A549 (cell line): Measurements from ENCODE around the gene MCTP1. TPM values are rescaled to one million over a fixed set of nuclear protein-coding genes. Genes with fewer than 3 reads are reported as not detected.

Experiments
- ATAC-seq, 2 experiments: fragments of 200-7000 bp in 1 of 2; fragments of >200 bp in 1 of 2; cut with Nextera tagmentation in 1 of 2; cut with Tn5 transposase in 1 of 2; 3 replicates each; pipeline versions ENCODE4 v1.8.0 to v1.9.1; 2018 to 2020; ENCODE audit warnings: mild to moderate bottlenecking in 1 of 2, moderate library complexity in 1 of 2
- CTCF ChIA-PET: fragments of 300-600 bp; sonication (Branson Sonifier 250); formaldehyde crosslinking; extraction: SDS; loops from one replicate; lab custom pipeline; 2021; ENCODE audit warnings: antibody characterized with exemption, inconsistent platforms; lab: Yijun Ruan, JAX
- POLR2A ChIA-PET: fragments of 350-600 bp; formaldehyde crosslinking; extraction: SDS; loops from one replicate; lab custom pipeline; 2021; ENCODE audit warnings: antibody characterized with exemption, inconsistent platforms; lab: Yijun Ruan, JAX
- DNase-seq, 2 experiments: peaks; one replicate each; pipeline versions ENCODE4 v3.0.0 to v3.0.0-alpha.2; 2011 to 2016; ENCODE audit warnings: low read depth in 1 of 2, low spot score in 1 of 2
- FAIRE-seq: peaks from 2 replicates; lab custom pipeline; 2011; peaks lifted over from hg19 to GRCh38; lab: Jason Lieb, UNC
- H3K27ac ChIP-seq, 2 experiments: fragments of >200 bp; sonication (Bioruptor Twin); formaldehyde crosslinking; 3 replicates each; pipeline ENCODE4 v1.5.1; 2016 to 2017
- H3K4me1 ChIP-seq: fragments of >200 bp; sonication (Bioruptor Twin); formaldehyde crosslinking; 3 replicates; pipeline ENCODE4 v1.6.1; 2016
- H3K4me2 ChIP-seq: fragments of >200 bp; sonication (Bioruptor Twin); formaldehyde crosslinking; 3 replicates; pipeline ENCODE4 v1.6.1; 2016
- H3K4me3 ChIP-seq: fragments of >200 bp; sonication (Bioruptor Twin); formaldehyde crosslinking; 3 replicates; pipeline ENCODE4 v1.5.1; 2016
- H3K9me3 ChIP-seq: fragments of >200 bp; sonication (Bioruptor Twin); formaldehyde crosslinking; 3 replicates; pipeline ENCODE4 v1.6.1; 2016
- BCL3 ChIP-seq: fragments of >200 bp; sonication (Bioruptor Twin); formaldehyde crosslinking; IDR thresholded peaks from 3 replicates; pipeline ENCODE4 v1.6.1; 2016
- CBX2 ChIP-seq: fragments of 200-600 bp; sonication (generic); IDR thresholded peaks from 2 replicates; pipeline ENCODE4 v1.6.1; 2016; ENCODE audit warnings: low read depth, mild to moderate bottlenecking, borderline replicate concordance
- CBX8 ChIP-seq: fragments of 200-600 bp; sonication (generic); IDR thresholded peaks from 2 replicates; pipeline ENCODE4 v1.6.1; 2016
- CHD4 ChIP-seq: fragments of 200-600 bp; sonication (generic); IDR thresholded peaks from 2 replicates; pipeline ENCODE4 v1.6.1; 2016; ENCODE audit warnings: antibody characterized with exemption, mild to moderate bottlenecking, borderline replicate concordance
- EHF ChIP-seq: fragments of 250-450 bp; sonication (Bioruptor Pico); IDR thresholded peaks from 2 replicates; pipeline ENCODE4 v1.5.0; 2020; ENCODE audit warnings: mild to moderate bottlenecking
- EHMT2 ChIP-seq: fragments of 200-600 bp; sonication (generic); IDR thresholded peaks from 2 replicates; pipeline ENCODE4 v1.6.1; 2016; ENCODE audit warnings: antibody characterized with exemption, low read depth, mild to moderate bottlenecking, moderate library complexity
- FOSB ChIP-seq: fragments of 250-450 bp; sonication (Bioruptor Pico); IDR thresholded peaks from 2 replicates; pipeline ENCODE4 v1.5.0; 2020; ENCODE audit warnings: mild to moderate bottlenecking, moderate library complexity
- FOSL2 ChIP-seq, 2 experiments: fragments of 450-650 bp in 1 of 2; fragments of >200 bp in 1 of 2; sonication (Bioruptor Twin) in 1 of 2; formaldehyde crosslinking; IDR thresholded peaks; 2 replicates each; pipeline versions ENCODE4 v1.5.0 to v1.6.1; 2016 to 2020; ENCODE audit warnings: mild to moderate bottlenecking in 1 of 2, moderate library complexity in 1 of 2
- FOXS1 ChIP-seq: fragments of 250-450 bp; sonication (Bioruptor Pico); IDR thresholded peaks from 2 replicates; pipeline ENCODE4 v1.5.0; 2020; ENCODE audit warnings: mild to moderate bottlenecking, moderate library complexity
- HES2 ChIP-seq: fragments of >200 bp; sonication (Bioruptor Twin); formaldehyde crosslinking; IDR thresholded peaks from 2 replicates; pipeline ENCODE4 v1.6.1; 2016
- HEYL ChIP-seq: fragments of 250-450 bp; sonication (Bioruptor Pico); IDR thresholded peaks from 2 replicates; pipeline ENCODE4 v1.8.0; 2021; ENCODE audit warnings: mild to moderate bottlenecking, moderate library complexity
- HMGXB4 ChIP-seq: fragments of 250-450 bp; sonication (Bioruptor Pico); IDR thresholded peaks from 2 replicates; pipeline ENCODE4 v1.5.0; 2021; ENCODE audit warnings: mild to moderate bottlenecking, moderate library complexity, borderline replicate concordance
- HOXB13 ChIP-seq: fragments of 250-450 bp; sonication (Bioruptor Pico); IDR thresholded peaks from 2 replicates; pipeline ENCODE4 v1.5.0; 2020; ENCODE audit warnings: low read depth, mild to moderate bottlenecking, moderate library complexity
- JUN ChIP-seq, 2 experiments: fragments of >200 bp; sonication (Bioruptor Twin); formaldehyde crosslinking; IDR thresholded peaks; 2 replicates in 1 of 2; 3 replicates in 1 of 2; pipeline ENCODE4 v1.6.1; 2016 to 2017
- JUNB ChIP-seq: fragments of >200 bp; sonication (Bioruptor Twin); formaldehyde crosslinking; IDR thresholded peaks from 2 replicates; pipeline ENCODE4 v1.6.1; 2016
- KDM1A ChIP-seq: fragments of 200-600 bp; sonication (generic); IDR thresholded peaks from 2 replicates; pipeline ENCODE4 v1.6.1; 2016; ENCODE audit warnings: low read depth, mild to moderate bottlenecking
- KDM5A ChIP-seq: fragments of 200-600 bp; sonication (generic); IDR thresholded peaks from 2 replicates; pipeline ENCODE4 v1.6.1; 2016; ENCODE audit warnings: antibody characterized with exemption, mild to moderate bottlenecking
- MYC ChIP-seq: IDR thresholded peaks from 2 replicates; pipeline ENCODE4 v1.6.1; 2012; ENCODE audit warnings: mild to moderate bottlenecking, inconsistent platforms, low read length, improper control_type of control experiment, borderline replicate concordance
- NFE2L2 ChIP-seq: fragments of 150-350 bp; conservative IDR thresholded peaks from 2 replicates; pipeline ENCODE4 v1.6.1; 2014; ENCODE audit warnings: low read length
- NR3C1 ChIP-seq: fragments of >200 bp; sonication (Bioruptor Twin); formaldehyde crosslinking; IDR thresholded peaks from 3 replicates; pipeline ENCODE4 v1.6.1; 2017
- PBX3 ChIP-seq: IDR thresholded peaks from 2 replicates; pipeline ENCODE4 v1.6.1; 2012
- POLR2A ChIP-seq: IDR thresholded peaks from 2 replicates; pipeline ENCODE4 v1.6.1; 2012; ENCODE audit warnings: mild to moderate bottlenecking, low read length
- POLR2AphosphoS2 ChIP-seq: conservative IDR thresholded peaks from 2 replicates; pipeline ENCODE4 v1.6.1; 2012; ENCODE audit warnings: low read length, improper control_type of control experiment, inconsistent platforms
- RCOR1 ChIP-seq: fragments of 150-350 bp; IDR thresholded peaks from 2 replicates; pipeline ENCODE4 v1.6.1; 2014; ENCODE audit warnings: antibody characterized with exemption, low read length, low read depth
- RNF2 ChIP-seq: fragments of 200-600 bp; sonication (generic); IDR thresholded peaks from 2 replicates; pipeline ENCODE4 v1.6.1; 2016; ENCODE audit warnings: low read depth, mild to moderate bottlenecking, antibody characterized with exemption, moderate library complexity, borderline replicate concordance
- SREBF2 ChIP-seq: fragments of 450-650 bp; IDR thresholded peaks from 2 replicates; pipeline ENCODE4 v1.6.1; 2014; ENCODE audit warnings: mild to moderate bottlenecking, moderate library complexity
- USF2 ChIP-seq: fragments of 450-650 bp; IDR thresholded peaks from 2 replicates; pipeline ENCODE4 v1.6.1; 2014; ENCODE audit warnings: antibody characterized with exemption
- ZNF302 ChIP-seq: fragments of 250-450 bp; sonication (Bioruptor Pico); IDR thresholded peaks from 2 replicates; pipeline ENCODE4 v1.9.0; 2021; ENCODE audit warnings: inconsistent platforms, mild to moderate bottlenecking, moderate library complexity
- ZSCAN20 ChIP-seq: fragments of 250-450 bp; sonication (Bioruptor Pico); IDR thresholded peaks from 2 replicates; pipeline ENCODE4 v1.8.0; 2022; ENCODE audit warnings: mild to moderate bottlenecking, moderate library complexity
- WGBS: methylation state at CpG from one replicate; pipeline ENCODE4 v1.1.6; 2017; ENCODE audit errors: missing lambda C conversion rate; 5-methylcytosine and 5-hydroxymethylcytosine counted together
- polyA plus RNA-seq, 4 experiments: library from polyadenylated mRNA; depleted of rRNA in 3 of 4; stranded (reverse); fragments of >200 nt; fragmentation: RNase III in 1 of 4; extraction: RNeasy Plus Mini Kit Qiagen cat#74134 plus additional on column Dnase treatment in 1 of 4; gene quantifications; 2 replicates in 3 of 4; 3 replicates in 1 of 4; pipeline ENCODE4 v1.2.3, GENCODE V29; 2011 to 2017

The MCTP1 gene
- polyA plus RNA-seq, 2 of the 4 experiments (the other 2 are of a cell fraction), result 5.4 to 6.9 TPM

GRCh38 chr5:94690778-94691177 is 594.1 kb downstream of the MCTP1 start:
- H3K4me1 ChIP-seq, result peaks cover 11% of the 10 kb centered on the region; the same call in 2 of the 3 replicates
- H3K4me3 ChIP-seq, result no peak overlapping the region
- ATAC-seq, result no peak
- no peak for TF ChIP-seq BCL3
- TF ChIP-seq JUNB, result no peak
- no peak for TF ChIP-seq HOXB13
- TF ChIP-seq, all 56 proteins: peak for 0
- no peaks in the 10 kb centered on the region for H3K9me3 ChIP-seq
- H3K27ac ChIP-seq, result no peak overlapping the region
- ChIA-PET CTCF (interaction anchor here (1.2 kb wide), 1 partner anchor 1083 kb away, joined by 4 read pairs; no protein-coding TSS in a partner anchor), POLR2A (no interaction called here)
- WGBS, result 73% methylated on average over 2 of the region's 2 CpGs
- H3K4me2 ChIP-seq, result no peak overlapping the region
- no peak for FAIRE-seq
- DNase-seq, result no peak

GRCh38 chr5:94689908-94690307 is 595.0 kb downstream of the MCTP1 start:
- Histone ChIP-seq H3K9me3 (no peaks in the 10 kb centered on the region), H3K4me1 (peaks cover 11% of the 10 kb centered on the region; the same call in 2 of the 3 replicates), H3K27ac (no peak overlapping the region), H3K4me3 (no peak overlapping the region), H3K4me2 (no peak overlapping the region)
- TF ChIP-seq NFE2L2, result no peak
- TF ChIP-seq KDM1A, result no peak
- no peak for TF ChIP-seq POLR2A
- no peak for TF ChIP-seq CBX2
- TF ChIP-seq JUN (IDR thresholded peaks at IDR 0.05), result no peak
- TF ChIP-seq USF2, result no peak
- no peak for TF ChIP-seq CHD4
- TF ChIP-seq KDM5A, result no peak
- TF ChIP-seq HMGXB4, result no peak
- FAIRE-seq (no peak), DNase-seq (no peak), ATAC-seq (no peak)
- POLR2A ChIA-PET, result no interaction called here
- CTCF ChIA-PET, result no interaction called here

- TF ChIP-seq CBX8 (no peak), FOSL2 (IDR thresholded peaks at IDR 0.05) (no peak), FOSL2 (CRISPR knock-in tag; IDR thresholded peaks at IDR 0.05) (no peak), FOXS1 (CRISPR knock-in tag) (no peak), MYC (no peak), HEYL (CRISPR knock-in tag) (no peak), CHD4 (no peak), EHF (CRISPR knock-in tag) (no peak), EHMT2 (no peak), ZSCAN20 (CRISPR knock-in tag) (no peak), FOSB (CRISPR knock-in tag) (no peak), BCL3 (no peak), PBX3 (no peak), SREBF2 (no peak), NR3C1 (no peak), HES2 (no peak), POLR2AphosphoS2 (no peak), ZNF302 (CRISPR knock-in tag) (no peak), RCOR1 (no peak), RNF2 (no peak)
- DNase-seq (no peak), FAIRE-seq (no peak), ATAC-seq (no peak)
- Histone ChIP-seq H3K4me2 (no peak overlapping the region), H3K9me3 (no peaks in the 10 kb centered on the region), H3K27ac (no peak overlapping the region), H3K4me3 (no peak overlapping the region), H3K4me1 (no peaks in the 10 kb centered on the region)
- CTCF ChIA-PET, result interaction anchor here (1.3 kb wide), 1 partner anchor 16 kb away, joined by 3 read pairs; no protein-coding TSS in a partner anchor
- 89% methylated on average over 5 of the region's 5 CpGs for WGBS
- POLR2A ChIA-PET, result no interaction called here
Measured at GRCh38 chr5:94682814-94683520, 601.9 kb downstream of the MCTP1 start.
